SU-DHL-6 (cell line): Measurements from ENCODE around the gene STK39.

Source experiments
- H2AFZ ChIP-seq: fragments of 200-600 bp; sonication (generic); 2 replicates; pipeline ENCODE4 v1.6.1; 2014; ENCODE audit warnings: low read depth, mild to moderate bottlenecking, moderate library complexity, mixed read lengths, antibody characterized with exemption, low read length; ENCODE audit not compliant: severe bottlenecking
- H3F3A ChIP-seq: fragments of 200-600 bp; shearing (Covaris generic); 2 replicates; pipeline ENCODE4 v1.6.0; 2016; ENCODE audit warnings: antibody characterized with exemption, mild to moderate bottlenecking; ENCODE audit not compliant: insufficient read depth
- H3K27ac ChIP-seq: fragments of 200-600 bp; sonication (generic); 2 replicates; pipeline ENCODE4 v1.5.1; 2016; ENCODE audit warnings: low read depth, mild to moderate bottlenecking, low read length, moderate library complexity, mixed read lengths
- H3K27me3 ChIP-seq: fragments of 200-600 bp; sonication (generic), shearing (Covaris generic); 2 replicates; pipeline ENCODE4 v1.6.0; 2014; ENCODE audit warnings: mild to moderate bottlenecking, low read length
- H3K36me3 ChIP-seq: fragments of 200-600 bp; sonication (generic); 2 replicates; pipeline ENCODE4 v1.6.1; 2014; ENCODE audit warnings: mild to moderate bottlenecking, low read length, mixed read lengths
- H3K4me2 ChIP-seq: fragments of 300-600, 200-600 bp; shearing (Covaris generic), sonication (generic); 2 replicates; pipeline ENCODE4 v1.6.0; 2014; ENCODE audit warnings: low read length, low read depth, mild to moderate bottlenecking; ENCODE audit not compliant: poor library complexity, severe bottlenecking
- H3K4me3 ChIP-seq: fragments of 200-600 bp; sonication (generic); 2 replicates; pipeline ENCODE4 v1.5.1; 2014; ENCODE audit warnings: antibody characterized with exemption, low read length, mild to moderate bottlenecking, mixed read lengths; ENCODE audit not compliant: insufficient read depth, poor library complexity, severe bottlenecking
- H3K79me2 ChIP-seq: fragments of 200-600 bp; sonication (generic); 2 replicates; pipeline ENCODE4 v1.6.1; 2014; ENCODE audit warnings: mild to moderate bottlenecking, low read length, moderate library complexity; ENCODE audit not compliant: insufficient read depth
- H3K9ac ChIP-seq: fragments of 200-600 bp; sonication (generic); 2 replicates; pipeline ENCODE4 v1.7.0; 2014; ENCODE audit warnings: mild to moderate bottlenecking, low read length
- H3K9me2 ChIP-seq: fragments of 200-600 bp; sonication (generic); replicated peaks from 2 replicates; pipeline ENCODE4 v1.6.1; 2014; ENCODE audit warnings: low read length; ENCODE audit not compliant: insufficient read depth
- H3K9me3 ChIP-seq: fragments of 200-600 bp; sonication (generic); 2 replicates; pipeline ENCODE4 v1.6.1; 2014; ENCODE audit warnings: low read length, mixed read lengths; ENCODE audit not compliant: insufficient read depth
- H4K20me1 ChIP-seq: fragments of 200-600 bp; sonication (generic); 2 replicates; pipeline ENCODE4 v1.6.1; 2014; ENCODE audit warnings: low read depth, mild to moderate bottlenecking, antibody characterized with exemption, low read length, moderate library complexity, mixed read lengths
- CTCF ChIP-seq: fragments of 200-600 bp; sonication (generic); IDR thresholded peaks from one replicate; pipeline ENCODE4 v1.5.1; 2017; ENCODE audit warnings: antibody characterized with exemption, mild to moderate bottlenecking, low read length, moderate library complexity; ENCODE audit not compliant: insufficient read depth, poor library complexity, severe bottlenecking
- EZH2phosphoT487 ChIP-seq: fragments of 200-600 bp; sonication (generic), shearing (Covaris generic); conservative IDR thresholded peaks from 2 replicates; pipeline ENCODE4 v1.6.1; 2018; ENCODE audit warnings: mild to moderate bottlenecking, antibody characterized with exemption, low read length, moderate library complexity, mixed read lengths

The STK39 gene

GRCh38 chr2:168072626-168073303 lies 174.6 kb downstream of the STK39 start:
- Histone ChIP-seq H3K4me3 (no peak overlapping the region), H3K27me3 (no peaks in the 10 kb centered on the region), H4K20me1 (no peaks in the 10 kb centered on the region), H3K9me2 (no peaks in the 10 kb centered on the region), H2AFZ (no peak overlapping the region), H3K27ac (no peak overlapping the region), H3K9ac (no peak overlapping the region), H3K9me3 (no peaks in the 10 kb centered on the region), H3K79me2 (no peaks in the 10 kb centered on the region), H3K4me2 (no peak overlapping the region), H3F3A (no peaks in the 10 kb centered on the region), H3K36me3 (no peaks in the 10 kb centered on the region)
- no peak for TF ChIP-seq EZH2phosphoT487
- TF ChIP-seq CTCF = no peak

- Histone ChIP-seq H3K4me2 (no peak overlapping the region), H3K27me3 (no peaks in the 10 kb centered on the region), H3K9ac (no peak overlapping the region), H3K9me2 (no peaks in the 10 kb centered on the region), H3K79me2 (no peaks in the 10 kb centered on the region), H3F3A (no peaks in the 10 kb centered on the region), H3K4me3 (no peak overlapping the region), H4K20me1 (no peaks in the 10 kb centered on the region), H2AFZ (no peak overlapping the region), H3K36me3 (no peaks in the 10 kb centered on the region), H3K9me3 (no peaks in the 10 kb centered on the region), H3K27ac (no peak overlapping the region)
- TF ChIP-seq CTCF (no peak), EZH2phosphoT487 (no peak)
Measured at GRCh38 chr2:168064011-168064998, 183.1 kb downstream of the STK39 start.

GRCh38 chr2:168062936-168063335 lies 184.5 kb downstream of the STK39 start:
- Histone ChIP-seq H3K9me3 (no peaks in the 10 kb centered on the region), H3K79me2 (no peaks in the 10 kb centered on the region), H3K27ac (no peak overlapping the region), H3K9ac (no peak overlapping the region), H3K4me2 (no peak overlapping the region), H3K9me2 (no peaks in the 10 kb centered on the region), H4K20me1 (no peaks in the 10 kb centered on the region), H3K27me3 (no peaks in the 10 kb centered on the region), H3K36me3 (no peaks in the 10 kb centered on the region), H2AFZ (no peak overlapping the region), H3F3A (no peaks in the 10 kb centered on the region), H3K4me3 (no peak overlapping the region)
- TF ChIP-seq CTCF (no peak), EZH2phosphoT487 (no peak)
